Osteocyte (in vitro differentiated cells): ENCODE data around the gene PKD2L2. TPM values are rescaled to one million over a fixed set of nuclear protein-coding genes. Genes with fewer than 3 reads are reported as not detected.

ENCODE experiments used
- DNase-seq: peaks from one replicate; pipeline ENCODE4 v3.0.0; 2021; ENCODE audit warnings: mixed read lengths; ENCODE audit not compliant: unreplicated experiment; ENCODE audit errors: extremely low spot score
- H3K27ac Mint-ChIP-seq: one replicate; pipeline ENCODE4 v1.8.0; 2021; ENCODE audit warnings: mild to moderate bottlenecking, mixed read lengths; ENCODE audit not compliant: unreplicated experiment
- H3K27me3 Mint-ChIP-seq: one replicate; pipeline ENCODE4 v1.8.0; 2021; ENCODE audit warnings: mixed read lengths; ENCODE audit not compliant: unreplicated experiment
- H3K36me3 Mint-ChIP-seq: one replicate; pipeline ENCODE4 v1.8.0; 2021; ENCODE audit warnings: mixed read lengths; ENCODE audit not compliant: unreplicated experiment
- H3K4me1 Mint-ChIP-seq: one replicate; pipeline ENCODE4 v1.8.0; 2021; ENCODE audit warnings: mixed read lengths; ENCODE audit not compliant: unreplicated experiment
- H3K4me3 Mint-ChIP-seq: one replicate; pipeline ENCODE4 v1.8.0; 2021; ENCODE audit warnings: mild to moderate bottlenecking, moderate library complexity, mixed read lengths; ENCODE audit not compliant: unreplicated experiment
- H3K9me3 Mint-ChIP-seq: one replicate; pipeline ENCODE4 v1.8.0; 2021; ENCODE audit warnings: mixed read lengths; ENCODE audit not compliant: unreplicated experiment
- total RNA-seq: library from RNA; stranded (reverse); gene quantifications from 2 replicates; pipeline ENCODE4 v1.2.1, GENCODE V29; 2021
- TF ChIP-seq, protein P1 (sequence below): fragments of 200-600 bp; sonication (generic); IDR thresholded peaks from 2 replicates; pipeline ENCODE4 v1.5.0; 2021; ENCODE audit warnings: antibody characterized with exemption, mild to moderate bottlenecking, moderate library complexity

PKD2L2 gene
- total RNA-seq, 1 donor from 2014 or later: not detected

DNA sequence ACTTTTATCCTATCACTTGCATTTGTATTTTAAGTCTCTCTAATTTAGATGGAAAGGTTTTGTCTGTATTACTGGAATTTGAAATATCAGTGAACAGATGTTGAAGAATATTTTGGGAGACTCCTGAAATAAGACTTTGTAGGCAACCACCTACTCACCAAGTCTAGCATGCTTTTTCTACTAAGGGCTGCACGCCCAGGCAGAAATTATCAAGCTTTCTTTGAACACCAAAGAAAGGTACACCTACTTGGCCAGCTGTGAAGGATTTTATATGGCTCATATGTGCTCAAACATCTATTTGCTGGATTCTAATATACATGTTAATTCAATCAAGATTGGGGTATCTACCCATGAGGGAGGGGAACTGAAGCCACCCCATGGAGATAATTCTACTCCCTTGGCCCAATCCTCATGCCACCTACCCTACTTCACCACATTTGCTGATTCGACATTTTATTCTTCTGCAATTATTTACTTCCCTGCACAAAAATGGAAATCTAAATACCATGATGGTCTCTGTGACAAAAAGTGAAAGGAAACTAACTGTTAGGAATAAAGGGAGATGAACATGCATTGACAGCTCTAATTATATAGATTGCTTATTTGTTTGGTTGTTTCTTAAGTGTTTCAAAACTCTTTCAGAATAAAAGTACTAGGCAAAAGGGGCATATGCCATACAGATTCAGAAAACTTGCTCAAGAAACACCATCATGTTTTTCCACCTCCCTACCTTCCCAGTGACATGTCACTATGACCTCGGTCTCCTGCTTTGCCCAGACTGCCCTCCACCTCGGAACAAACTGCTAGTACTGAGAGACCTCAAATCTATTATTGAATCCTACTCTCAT is 22.5 kb upstream of the PKD2L2 start:
- Mint-ChIP-seq H3K4me1 (no peaks in the 10 kb centered on the region), H3K27me3 (peaks cover 64% of the 10 kb centered on the region), H3K4me3 (no peak overlapping the region), H3K9me3 (no peaks in the 10 kb centered on the region), H3K27ac (no peak overlapping the region), H3K36me3 (no peaks in the 10 kb centered on the region)
- no peak for DNase-seq
- TF ChIP-seq, protein P1, sequence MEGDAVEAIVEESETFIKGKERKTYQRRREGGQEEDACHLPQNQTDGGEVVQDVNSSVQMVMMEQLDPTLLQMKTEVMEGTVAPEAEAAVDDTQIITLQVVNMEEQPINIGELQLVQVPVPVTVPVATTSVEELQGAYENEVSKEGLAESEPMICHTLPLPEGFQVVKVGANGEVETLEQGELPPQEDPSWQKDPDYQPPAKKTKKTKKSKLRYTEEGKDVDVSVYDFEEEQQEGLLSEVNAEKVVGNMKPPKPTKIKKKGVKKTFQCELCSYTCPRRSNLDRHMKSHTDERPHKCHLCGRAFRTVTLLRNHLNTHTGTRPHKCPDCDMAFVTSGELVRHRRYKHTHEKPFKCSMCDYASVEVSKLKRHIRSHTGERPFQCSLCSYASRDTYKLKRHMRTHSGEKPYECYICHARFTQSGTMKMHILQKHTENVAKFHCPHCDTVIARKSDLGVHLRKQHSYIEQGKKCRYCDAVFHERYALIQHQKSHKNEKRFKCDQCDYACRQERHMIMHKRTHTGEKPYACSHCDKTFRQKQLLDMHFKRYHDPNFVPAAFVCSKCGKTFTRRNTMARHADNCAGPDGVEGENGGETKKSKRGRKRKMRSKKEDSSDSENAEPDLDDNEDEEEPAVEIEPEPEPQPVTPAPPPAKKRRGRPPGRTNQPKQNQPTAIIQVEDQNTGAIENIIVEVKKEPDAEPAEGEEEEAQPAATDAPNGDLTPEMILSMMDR: no peak

DNA sequence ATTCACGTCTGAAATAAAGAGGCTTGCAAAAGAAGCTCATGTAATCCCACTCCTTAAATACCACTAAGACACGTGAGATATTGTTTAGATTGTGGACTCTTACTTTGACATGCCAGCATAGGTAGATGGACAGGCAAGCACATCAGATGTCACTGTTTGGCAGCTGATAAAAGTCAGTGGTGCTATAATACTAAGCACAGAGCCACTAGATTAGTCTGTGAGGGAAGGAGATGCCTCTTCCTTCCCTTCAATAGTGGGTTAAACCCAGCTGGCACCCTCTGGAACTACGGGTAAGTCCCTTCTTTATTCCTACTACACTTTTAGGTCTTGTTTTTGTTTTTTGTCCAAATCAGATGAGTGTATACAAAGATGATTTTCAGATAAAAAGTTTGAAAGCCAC is 21.6 kb upstream of the PKD2L2 start, which contains the start of gene MYOT:
Gene MYOT (plus strand): TSS at position 197 of the 400 bp plus-strand sequence. CDS start 2,792 bp downstream, outside the sequence.
- peaks cover 65% of the 10 kb centered on the region for H3K27me3 Mint-ChIP-seq
- no peaks in the 10 kb centered on the region for H3K9me3 Mint-ChIP-seq
- no peak for DNase-seq
- H3K27ac Mint-ChIP-seq: no peak within 1 kb of the TSS
- no peaks in the 10 kb centered on the region for H3K36me3 Mint-ChIP-seq
- H3K4me3 Mint-ChIP-seq: no peak within 1 kb of the TSS
- TF ChIP-seq, protein P1: no peak
- H3K4me1 Mint-ChIP-seq: no peaks in the 10 kb centered on the region

DNA sequence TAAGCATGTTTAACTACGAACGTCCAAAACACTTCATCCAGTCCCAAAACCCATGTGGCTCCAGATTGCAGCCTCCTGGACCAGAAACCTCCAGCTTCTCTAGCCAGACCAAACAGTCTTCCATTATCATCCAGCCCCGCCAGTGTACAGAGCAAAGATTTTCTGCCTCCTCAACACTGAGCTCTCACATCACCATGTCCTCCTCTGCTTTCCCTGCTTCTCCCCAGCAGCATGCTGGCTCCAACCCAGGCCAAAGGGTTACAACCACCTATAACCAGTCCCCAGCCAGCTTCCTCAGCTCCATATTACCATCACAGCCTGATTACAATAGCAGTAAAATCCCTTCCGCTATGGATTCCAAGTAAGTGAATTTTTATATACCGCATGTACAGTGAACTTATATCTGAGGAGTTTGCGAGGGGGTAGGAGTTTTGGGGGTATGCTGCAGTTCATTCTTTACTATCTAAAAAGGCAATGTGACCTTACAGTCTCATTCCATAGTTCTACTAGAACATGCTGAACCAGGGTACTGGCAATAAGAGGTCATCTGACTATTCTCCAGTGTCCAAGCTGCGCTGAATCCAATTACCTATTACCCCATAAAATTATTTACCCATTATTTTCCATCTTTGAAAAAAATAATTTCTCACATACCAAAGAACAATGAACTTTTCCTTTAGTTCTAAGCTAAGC is 18.5 kb upstream of the PKD2L2 start:
- no peak overlapping the region for H3K27ac Mint-ChIP-seq
- no peaks in the 10 kb centered on the region for H3K9me3 Mint-ChIP-seq
- DNase-seq: no peak
- H3K27me3 Mint-ChIP-seq: peaks cover 69% of the 10 kb centered on the region
- no peaks in the 10 kb centered on the region for H3K36me3 Mint-ChIP-seq
- TF ChIP-seq, protein P1: no peak
- H3K4me3 Mint-ChIP-seq: no peak overlapping the region
- H3K4me1 Mint-ChIP-seq: no peaks in the 10 kb centered on the region

DNA sequence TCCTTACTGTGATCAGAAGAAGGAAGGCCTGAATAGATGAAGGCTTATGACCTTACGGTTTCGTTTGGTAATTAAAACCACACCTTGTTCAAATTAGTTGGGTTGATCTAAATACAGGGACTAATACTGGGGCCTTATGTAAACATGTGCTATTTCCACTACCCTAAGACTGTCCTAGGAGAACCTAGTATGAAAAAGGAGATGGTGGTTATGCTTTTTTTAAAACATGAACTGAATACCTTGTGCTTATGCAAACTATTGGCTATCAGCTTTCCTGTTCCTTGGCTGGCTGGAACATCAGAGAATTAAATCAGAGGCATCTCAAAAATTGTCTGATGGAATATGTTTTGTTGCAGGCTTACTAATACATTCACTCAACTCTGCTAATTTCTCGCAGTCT is 17.7 kb upstream of the PKD2L2 start:
- peaks cover 64% of the 10 kb centered on the region for H3K27me3 Mint-ChIP-seq
- TF ChIP-seq, protein P1: no peak
- no peak overlapping the region for H3K27ac Mint-ChIP-seq

DNA sequence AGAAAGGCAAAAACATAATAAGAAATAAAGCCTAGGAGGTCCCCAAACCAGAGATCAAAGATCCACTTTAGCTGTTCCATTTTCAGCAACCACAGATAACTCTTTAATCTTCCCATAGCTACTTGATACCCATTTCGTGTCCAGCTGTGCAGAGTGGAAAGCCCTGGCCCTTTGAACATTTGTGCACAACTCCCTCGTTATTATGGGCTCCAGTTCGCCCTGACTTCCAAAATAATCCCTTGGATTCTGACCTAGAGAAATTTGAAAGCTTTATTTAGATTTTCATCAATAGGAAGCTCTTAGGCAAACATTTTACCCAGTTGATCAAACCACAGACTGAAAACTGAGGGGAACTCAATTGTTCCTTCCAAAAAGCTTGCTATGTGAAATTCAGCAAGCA is 16.8 kb upstream of the PKD2L2 start:
- H3K9me3 Mint-ChIP-seq: no peaks in the 10 kb centered on the region
- no peak overlapping the region for H3K27ac Mint-ChIP-seq
- no peaks in the 10 kb centered on the region for H3K4me1 Mint-ChIP-seq
- no peak overlapping the region for H3K4me3 Mint-ChIP-seq
- TF ChIP-seq, protein P1: no peak
- H3K27me3 Mint-ChIP-seq: peaks cover 57% of the 10 kb centered on the region
- no peaks in the 10 kb centered on the region for H3K36me3 Mint-ChIP-seq
- no peak for DNase-seq

More for the DNA sequence above, 17.7 kb upstream of the PKD2L2 start:
- Mint-ChIP-seq H3K4me1 (no peaks in the 10 kb centered on the region), H3K36me3 (no peaks in the 10 kb centered on the region), H3K9me3 (no peaks in the 10 kb centered on the region), H3K4me3 (no peak overlapping the region)
- DNase-seq: no peak
